Stimulated activated CD8-positive, alpha-beta memory T cell treated with anti-CD3 and anti-CD28 coated beads, Interleukin-4, amount 100 ng/mL, for 1 hour (primary cell): ENCODE results near the gene WDFY1.

Experiments
- DNase-seq, 2 donors: peaks; one replicate each; pipeline ENCODE4 v3.0.0-alpha.2; 2020; ENCODE audit warnings: low read depth in 2 of 2, low spot score in 1 of 2

WDFY1 gene

GRCh38 chr2:223930103-223930976 is 14.8 kb downstream of the WDFY1 start:
- DNase-seq, result no peak

GRCh38 chr2:223929571-223930102 is 15.5 kb downstream of the WDFY1 start:
- DNase-seq, result no peak

DNA sequence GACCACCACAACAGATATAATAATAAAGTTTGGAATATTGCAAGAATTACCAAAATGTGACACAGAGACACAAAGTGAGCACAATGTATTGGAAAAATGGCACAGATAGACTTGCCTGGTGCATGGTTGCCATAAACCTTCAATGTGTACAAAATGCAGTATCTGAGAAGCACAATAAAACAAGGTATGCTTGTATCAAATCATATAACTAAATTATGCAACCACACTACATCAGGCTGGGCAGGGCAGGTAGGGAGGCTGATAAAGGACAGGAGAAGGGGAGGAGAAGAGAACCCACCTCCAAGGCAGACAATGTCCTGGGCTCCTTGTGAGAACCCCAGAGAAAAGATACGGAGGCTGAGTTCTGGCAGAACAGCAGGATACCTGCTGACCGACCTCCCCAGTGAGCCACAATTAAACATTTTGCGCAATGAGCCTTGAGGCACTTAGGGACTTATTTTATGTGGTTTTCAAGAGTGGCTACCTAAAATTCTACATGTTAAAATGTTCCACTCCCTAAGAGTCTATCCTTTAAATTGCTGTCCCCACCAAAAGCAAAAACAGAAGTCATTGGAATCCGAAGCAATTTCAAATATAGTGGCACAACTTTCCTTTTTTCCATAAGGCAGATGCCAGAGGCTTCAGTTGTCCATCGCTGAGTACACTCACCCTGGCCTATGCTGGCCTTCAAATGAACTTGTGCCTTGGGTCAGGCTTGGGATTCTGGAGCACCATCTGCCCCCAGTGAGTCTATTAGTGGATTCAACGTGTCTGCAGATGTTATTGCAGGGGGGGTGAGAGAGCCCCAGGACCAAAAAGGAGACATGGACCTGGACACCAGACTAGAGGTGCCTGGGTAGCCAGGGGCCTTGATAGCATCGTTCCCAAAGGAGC is 16.8 kb downstream of the WDFY1 start:
- DNase-seq, result no peak

DNA sequence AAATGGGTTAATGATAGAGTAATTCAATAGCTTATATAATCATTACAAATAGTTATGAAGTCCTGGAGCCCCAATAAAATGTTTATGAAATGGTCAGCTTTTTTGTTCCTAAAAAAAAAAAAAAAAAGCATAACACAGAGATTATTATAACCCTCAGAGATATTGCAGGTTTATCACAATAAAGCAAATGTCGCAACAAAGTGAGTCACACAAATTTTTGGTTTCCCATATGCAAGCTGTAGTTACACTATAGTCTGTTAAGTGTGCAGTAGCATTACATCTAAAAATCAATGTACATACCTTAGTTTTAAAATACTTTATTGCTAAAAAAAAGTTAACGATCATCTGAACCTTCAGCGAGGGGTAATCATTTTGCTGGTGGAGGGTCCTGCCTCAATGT is 20.0 kb downstream of the WDFY1 start:
- no peak for DNase-seq

GRCh38 chr2:223923976-223924375 is 21.2 kb downstream of the WDFY1 start:
- DNase-seq, result no peak

DNA sequence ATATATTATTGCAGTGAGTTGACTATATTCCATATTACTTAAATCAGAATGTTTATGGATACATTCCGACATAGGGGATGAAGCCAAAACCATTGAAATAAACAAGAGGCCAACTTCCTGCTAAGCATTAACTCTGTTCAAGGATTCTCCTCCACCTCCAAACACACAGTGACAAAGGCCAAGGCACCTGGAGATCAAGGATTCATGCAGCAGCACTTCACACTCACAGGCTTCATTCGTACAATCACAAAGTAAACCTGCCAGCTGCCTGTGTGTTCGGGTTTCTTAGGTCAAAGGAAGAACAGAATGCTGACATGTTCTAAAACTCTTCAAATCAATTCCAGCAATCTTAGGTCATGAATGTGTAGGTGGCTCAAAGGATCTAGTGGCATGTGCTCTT is 22.8 kb downstream of the WDFY1 start:
- no peak for DNase-seq

GRCh38 chr2:223921204-223921603 is 23.9 kb downstream of the WDFY1 start:
- DNase-seq, result no peak

GRCh38 chr2:223920109-223920508 is 25.0 kb downstream of the WDFY1 start:
- no peak for DNase-seq

- no peak for DNase-seq
These were observed 26.4 kb downstream of the WDFY1 start for GRCh38 chr2:223918671-223919134.

DNA sequence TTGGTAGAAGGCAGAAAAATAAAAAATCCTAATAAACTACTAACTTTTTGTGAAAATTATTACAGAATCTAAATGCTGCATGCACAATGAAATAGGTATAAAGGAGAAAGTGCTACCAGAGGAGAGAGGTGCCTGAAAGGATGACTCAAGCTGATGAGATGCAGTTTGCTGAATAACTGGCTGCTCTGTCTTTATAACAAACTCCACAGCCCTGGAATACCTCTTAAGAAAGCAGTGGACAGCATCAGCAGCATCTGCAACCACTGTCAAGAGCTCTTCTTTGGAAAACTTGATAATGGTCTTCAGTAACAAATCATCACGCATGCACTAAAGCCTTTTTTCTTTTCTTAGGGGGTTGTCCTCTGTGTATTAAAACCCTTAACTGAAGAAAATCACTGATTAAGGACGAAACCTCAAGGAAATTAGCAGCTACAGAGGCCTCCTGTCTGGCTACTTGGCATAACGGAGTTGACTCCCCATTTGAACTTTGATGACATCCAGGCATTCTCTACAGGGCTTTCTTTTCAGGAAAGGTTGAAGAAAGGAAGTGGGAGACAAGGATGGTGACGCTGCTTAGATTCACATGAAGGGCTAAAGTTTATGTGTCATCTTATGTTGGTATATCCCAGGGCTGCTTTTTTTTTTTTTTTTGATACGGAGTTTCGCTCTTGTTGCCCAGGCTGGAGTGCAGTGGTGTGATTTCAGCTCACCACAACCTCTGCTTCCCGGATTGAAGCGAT is 28.8 kb downstream of the WDFY1 start:
- DNase-seq, result no peak

DNA sequence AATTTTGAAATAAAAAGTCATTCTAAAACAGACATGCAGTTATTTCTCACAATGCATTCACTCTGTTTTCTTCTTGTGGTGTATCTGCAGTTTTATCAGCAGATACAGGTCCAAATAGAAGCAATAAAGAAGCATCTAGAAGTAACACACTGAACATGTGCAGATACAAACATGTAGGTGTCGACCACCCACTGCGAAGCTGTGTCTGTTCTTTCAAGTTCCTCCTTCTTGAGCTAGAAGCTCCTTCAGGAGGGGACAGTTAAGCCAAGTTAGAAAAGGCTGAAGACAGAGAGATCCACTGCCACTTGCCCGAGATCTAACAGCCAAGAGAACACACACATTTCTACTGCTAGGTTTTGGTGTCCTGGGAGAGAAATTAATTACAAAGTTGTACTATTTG is 30.1 kb downstream of the WDFY1 start:
- no peak for DNase-seq

GRCh38 chr2:223914324-223914723 is 30.8 kb downstream of the WDFY1 start:
- no peak for DNase-seq

DNA sequence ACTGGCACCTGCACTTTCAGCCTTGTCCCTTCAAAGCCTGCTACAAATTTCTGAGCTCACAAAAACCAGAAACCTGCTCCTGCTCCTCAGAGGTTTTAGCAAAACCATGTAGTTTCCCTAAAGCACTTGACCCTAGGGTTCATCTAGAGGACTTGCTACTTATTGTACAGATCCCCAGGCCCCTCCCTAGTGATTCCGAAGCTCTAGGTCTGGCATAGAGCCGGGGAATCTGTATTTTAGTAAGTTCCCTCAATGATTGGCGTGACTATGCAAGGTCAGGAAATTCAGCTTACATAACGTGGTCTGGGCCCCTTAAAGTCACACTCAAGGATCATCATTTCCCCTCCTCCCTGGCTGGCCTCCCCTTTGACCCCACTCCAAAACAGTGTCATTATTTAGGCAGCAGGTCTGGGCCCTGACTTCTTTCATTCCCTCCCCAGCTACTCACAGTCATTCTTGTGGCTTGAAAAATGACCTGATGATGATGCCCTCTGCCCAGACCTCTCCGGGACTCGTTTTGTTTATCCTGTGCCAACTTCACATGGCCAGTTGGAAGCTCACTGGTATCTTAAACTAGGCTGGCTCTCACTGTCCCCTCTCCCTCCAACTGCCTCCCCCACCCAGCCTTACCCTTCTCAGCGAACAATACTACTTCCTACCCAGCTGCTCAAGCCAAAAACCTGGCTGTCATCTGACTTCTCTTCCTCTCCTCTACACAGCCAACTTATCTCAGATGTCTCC is 36.0 kb downstream of the WDFY1 start:
- DNase-seq, result no peak

DNA sequence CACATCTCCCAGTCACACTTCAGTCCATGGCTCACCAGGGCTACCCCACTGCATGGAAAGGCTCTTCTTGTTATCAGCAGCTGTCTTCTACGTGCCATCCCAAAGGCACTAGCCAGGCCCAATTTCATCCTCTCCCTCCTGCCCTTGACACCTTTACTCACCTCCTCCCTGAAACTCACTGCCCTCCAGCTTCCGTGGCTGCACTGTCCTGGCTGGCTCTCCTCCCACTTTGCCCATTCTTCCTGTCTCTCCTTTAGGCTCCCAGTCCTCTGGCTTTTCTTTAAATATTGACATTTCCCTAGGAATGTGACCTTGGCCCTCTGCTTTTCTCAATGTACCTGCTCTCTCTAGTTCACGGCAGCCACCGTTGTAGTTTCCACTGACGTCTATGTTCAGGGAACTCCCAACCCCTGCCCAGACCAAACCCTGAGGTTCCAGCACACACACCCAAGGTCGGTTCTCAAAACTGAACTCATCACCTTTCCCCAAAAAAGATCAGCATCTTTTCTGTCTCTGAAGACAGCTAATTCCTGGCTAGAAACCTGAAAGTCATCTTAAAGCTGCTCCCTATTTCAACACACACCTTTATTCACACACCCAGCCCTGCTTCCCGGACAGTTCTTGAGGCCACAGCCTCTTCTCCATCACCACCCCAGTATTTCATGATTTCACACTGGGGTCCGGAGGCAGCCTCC is 36.7 kb downstream of the WDFY1 start:
- no peak for DNase-seq

DNA sequence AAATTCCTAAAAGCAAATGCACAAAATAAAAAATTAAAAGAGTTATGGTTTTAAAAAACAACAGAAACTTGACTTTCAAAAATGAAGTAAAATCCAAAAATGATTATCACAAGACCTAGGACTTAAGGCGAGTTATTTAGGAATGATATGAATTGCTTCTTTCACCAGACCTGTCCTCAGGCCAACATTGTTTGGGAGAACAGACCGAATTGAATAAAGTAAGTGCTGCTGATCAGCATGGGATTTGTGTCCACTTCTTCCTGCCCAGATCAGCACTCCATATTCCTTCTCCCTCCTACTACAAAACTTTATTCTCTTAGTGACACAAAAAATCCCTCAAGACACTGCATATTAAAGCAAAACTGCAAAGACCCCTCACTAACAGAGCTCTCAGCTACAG is 39.1 kb downstream of the WDFY1 start:
- no peak for DNase-seq

GRCh38 chr2:223901854-223902253 is 43.3 kb downstream of the WDFY1 start:
- no peak for DNase-seq

DNA sequence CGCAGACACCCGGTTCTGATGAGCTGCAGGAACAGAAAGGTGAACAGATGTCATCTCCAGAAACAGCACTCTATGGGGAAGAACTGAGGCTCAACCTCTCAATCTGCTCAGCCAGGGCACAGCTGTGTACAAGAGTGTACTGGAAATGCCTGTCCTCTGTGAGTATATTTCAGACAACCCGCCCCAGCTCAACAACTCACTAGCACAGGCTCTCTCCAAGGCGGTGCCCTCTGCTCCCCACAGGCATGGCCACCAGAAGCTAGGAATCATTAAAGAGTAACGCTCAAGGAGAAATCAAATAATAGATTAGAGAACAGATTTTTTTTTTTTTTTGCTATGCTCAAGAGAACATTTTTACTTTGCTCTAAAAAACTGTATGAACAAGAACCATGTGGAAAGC is 43.8 kb downstream of the WDFY1 start:
- DNase-seq, result no peak

DNA sequence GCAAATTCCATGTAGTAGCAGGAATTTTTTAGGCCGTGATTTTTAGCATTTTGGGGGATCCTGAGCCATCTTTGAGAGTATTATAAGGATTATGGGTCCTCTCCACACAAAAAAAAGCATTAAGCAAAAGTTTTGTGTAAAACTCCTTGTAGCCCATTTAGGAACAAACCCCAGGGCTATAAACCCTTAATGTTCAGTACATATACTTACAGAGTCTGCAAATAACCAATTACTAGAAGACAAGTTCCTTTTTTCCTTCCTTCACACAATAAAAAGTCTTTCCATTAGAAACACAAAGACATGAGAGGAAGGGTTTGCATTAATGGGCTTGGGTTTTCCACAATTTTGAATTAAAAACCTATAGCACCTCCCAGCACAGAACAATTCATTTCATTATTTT is 44.6 kb downstream of the WDFY1 start:
- DNase-seq, result no peak

GRCh38 chr2:223900066-223900465 is 45.1 kb downstream of the WDFY1 start:
- DNase-seq, result no peak
